ENCODE results near the gene UBQLN2. TPM values are rescaled to one million over a fixed set of nuclear protein-coding genes. Genes with fewer than 3 reads are reported as not detected.

The UBQLN2 gene
- total and polyA plus RNA-seq, 2 of the 8 experiments (the other 6 are each of a cell fraction or from before 2014, with no cell fraction given) = 21.0 to 35.3 TPM

GRCh38 chrX:56600987-56601386, 37.6 kb downstream of the UBQLN2 start (continued):
- TF ChIP-seq CTCF (IDR thresholded peaks at IDR 0.05; ENCODE audit: control extremely low read depth in 1 of 3, insufficient read depth in 1 of 3, low read depth in 1 of 3, low read length in 3 of 3) (no peak), RBBP5 (IDR thresholded peaks at IDR 0.05; ENCODE audit: borderline replicate concordance, low read depth, low read length) (no peak), FOSL1 (IDR thresholded peaks at IDR 0.05; ENCODE audit: insufficient read depth, low read depth, low read length) (no peak), RNF2 (IDR thresholded peaks at IDR 0.05; ENCODE audit: borderline replicate concordance, low read depth, low read length, missing control alignments, poor library complexity, severe bottlenecking) (no peak), USF2 (IDR thresholded peaks at IDR 0.05; ENCODE audit: low read length) (no peak), SUZ12 (IDR thresholded peaks at IDR 0.05; ENCODE audit: low read length) (no peak), E2F6 (IDR thresholded peaks at IDR 0.05) (no peak), JUN (IDR thresholded peaks at IDR 0.05; ENCODE audit: low read depth, low read length) (no peak)

Data from H1 (cell line).